Stimulated activated CD8-positive, alpha-beta memory T cell treated with anti-CD3 and anti-CD28 coated beads, Interleukin-7, amount 100 ng/mL, for 48 hours (primary cell): ENCODE data around the gene NGB.
"Not testable (repeated sequence)": the region's sequence is repeated elsewhere in the genome, so short reads cannot be mapped to it uniquely, and the experiment has no call there.

Source experiments
- DNase-seq, 2 donors: peaks; one replicate each; pipeline ENCODE4 v3.0.0-alpha.2; 2020; ENCODE audit warnings: low read depth in 1 of 2; ENCODE audit errors: extremely low read depth in 1 of 2

The NGB gene, protein sequence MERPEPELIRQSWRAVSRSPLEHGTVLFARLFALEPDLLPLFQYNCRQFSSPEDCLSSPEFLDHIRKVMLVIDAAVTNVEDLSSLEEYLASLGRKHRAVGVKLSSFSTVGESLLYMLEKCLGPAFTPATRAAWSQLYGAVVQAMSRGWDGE

DNA sequence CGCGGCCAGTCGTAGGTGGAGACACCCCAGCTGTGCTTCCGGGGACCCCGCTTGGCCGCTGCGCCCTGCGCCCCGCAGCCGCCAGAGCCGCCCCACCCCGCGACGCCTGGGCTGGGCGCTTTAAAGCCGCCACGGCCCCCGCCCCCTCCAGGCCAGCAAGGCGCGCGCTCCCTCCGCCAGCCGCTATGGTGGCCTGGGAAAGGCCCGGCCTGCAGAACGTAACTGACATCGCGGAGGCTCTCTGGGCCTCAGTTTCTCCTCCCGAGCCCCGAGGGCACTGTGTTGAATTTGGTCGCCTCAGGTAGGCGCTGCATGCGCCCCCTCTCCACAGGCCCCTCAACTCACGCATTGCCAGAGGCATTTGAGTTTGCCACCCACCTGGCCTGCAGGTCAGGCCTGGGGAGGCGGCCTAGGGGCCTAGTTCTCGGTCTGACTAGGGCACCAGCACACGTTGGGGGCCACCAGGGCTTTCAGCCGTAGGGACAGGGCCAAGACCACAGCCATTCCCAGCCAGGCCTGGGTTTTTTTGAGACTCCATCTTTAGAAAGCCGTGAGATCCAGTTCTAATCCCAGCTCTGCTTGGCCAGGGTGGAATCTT lies at the start of gene NGB:
Gene NGB, minus strand, starts transcription at position 94 of the 598 bp plus-strand sequence. CDS start 269 bp downstream, outside the sequence.
- DNase-seq = no peak

DNA sequence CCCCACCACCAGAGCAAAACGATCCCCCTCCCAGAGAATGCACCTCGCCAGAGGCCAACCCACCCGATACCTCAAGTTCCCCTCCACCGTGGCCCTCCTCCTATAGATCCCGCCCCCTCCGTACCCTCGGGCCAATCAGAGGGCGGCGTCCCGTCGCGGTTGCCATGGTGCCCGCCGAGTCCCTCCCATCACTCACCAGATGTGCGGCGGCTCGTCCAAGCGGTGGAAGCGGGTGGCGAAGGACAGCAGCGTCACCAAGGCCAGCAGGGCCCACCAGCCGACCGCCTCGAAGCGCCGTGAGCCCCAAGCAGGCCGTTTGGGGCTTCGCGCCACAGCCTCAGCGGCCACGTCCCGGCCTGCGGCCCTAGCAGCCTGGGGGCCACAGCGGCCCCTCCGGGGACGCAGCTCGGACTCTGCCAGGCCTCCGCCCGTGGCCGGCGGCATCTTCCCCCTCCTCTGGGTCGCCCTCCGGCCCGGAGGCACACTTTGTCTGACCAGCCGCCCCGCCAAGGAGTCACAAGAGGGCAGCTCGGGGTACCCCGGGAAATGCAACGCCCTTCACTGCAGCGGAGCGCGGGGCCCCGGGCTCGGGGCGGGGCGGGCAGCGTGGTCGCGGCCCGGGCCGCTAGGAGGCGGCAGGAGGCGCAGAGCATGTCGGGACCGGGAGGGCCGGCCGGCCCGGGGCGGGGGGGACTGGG lies 49.4 kb upstream of the NGB start, which contains the start of gene POMT2:
Gene POMT2, minus strand, starts transcription at position 646 of the 698 bp plus-strand sequence. Its CDS starts 202 bp downstream, at position 444.
- peak; percentile 81 to 86 for DNase-seq

DNA sequence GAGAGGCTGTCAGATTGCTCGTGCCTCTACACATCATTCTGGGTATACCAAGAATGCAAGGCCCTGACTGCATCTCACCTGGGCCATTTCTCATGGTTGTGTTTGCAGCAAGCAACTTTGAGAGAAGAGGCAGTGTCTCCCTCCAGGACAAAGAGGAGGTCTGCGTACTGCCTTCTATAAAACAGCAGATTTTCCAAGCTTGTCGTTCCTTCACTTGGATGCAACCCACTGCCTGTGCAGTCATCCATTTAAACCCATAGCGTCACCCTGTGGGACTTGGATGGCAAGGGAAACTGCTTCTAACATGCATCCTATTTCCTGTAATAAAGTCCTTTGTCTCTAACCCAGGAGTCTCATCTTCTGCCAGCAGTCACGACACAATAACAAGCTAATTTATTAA lies 48.4 kb upstream of the NGB start:
- DNase-seq = no peak

DNA sequence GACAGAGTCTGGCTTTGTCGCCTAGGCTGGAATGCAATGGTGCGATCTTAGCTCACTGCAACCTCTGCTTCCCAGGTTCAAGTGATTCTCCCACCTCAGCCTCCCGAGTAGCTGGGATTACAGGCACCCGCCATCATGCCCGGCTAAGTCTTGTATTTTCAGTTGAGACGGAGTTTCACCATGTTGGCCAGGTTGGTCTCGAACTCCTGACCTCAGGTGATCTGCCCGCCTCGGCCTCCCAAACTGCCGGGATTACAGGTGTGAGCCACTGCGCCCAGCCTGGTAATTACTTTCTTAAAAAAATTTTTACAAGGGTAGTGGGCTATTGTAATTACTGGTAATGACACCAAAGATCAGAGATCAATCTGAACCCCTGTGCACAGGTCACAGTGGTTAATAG lies 47.8 kb upstream of the NGB start:
- DNase-seq = not testable (repeated sequence)

DNA sequence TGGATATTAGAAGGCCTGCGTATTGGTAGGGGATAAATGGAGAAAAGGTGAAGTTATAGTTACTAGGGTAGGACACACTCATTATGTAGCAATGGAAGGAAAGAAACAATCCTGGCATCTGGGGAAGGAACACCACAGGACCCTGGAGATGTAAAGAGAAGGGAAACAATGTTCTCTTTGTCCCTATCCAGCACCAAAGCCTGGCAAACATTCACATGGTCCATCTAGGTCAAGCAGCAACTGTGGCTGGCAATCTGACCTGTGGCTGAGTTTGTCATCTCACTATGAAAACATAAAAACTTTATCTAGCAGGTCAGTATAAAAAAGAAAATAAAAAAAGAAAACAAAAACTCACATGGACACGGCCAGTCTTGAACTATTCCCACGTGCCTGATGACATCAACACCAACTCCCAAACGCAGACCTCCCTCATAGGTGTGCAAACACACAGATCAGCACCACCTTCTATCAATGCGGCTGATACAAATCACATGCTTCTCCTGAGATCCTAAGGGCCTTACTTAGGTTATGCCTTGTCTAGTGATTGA lies 47.1 kb upstream of the NGB start:
- no peak for DNase-seq

DNA sequence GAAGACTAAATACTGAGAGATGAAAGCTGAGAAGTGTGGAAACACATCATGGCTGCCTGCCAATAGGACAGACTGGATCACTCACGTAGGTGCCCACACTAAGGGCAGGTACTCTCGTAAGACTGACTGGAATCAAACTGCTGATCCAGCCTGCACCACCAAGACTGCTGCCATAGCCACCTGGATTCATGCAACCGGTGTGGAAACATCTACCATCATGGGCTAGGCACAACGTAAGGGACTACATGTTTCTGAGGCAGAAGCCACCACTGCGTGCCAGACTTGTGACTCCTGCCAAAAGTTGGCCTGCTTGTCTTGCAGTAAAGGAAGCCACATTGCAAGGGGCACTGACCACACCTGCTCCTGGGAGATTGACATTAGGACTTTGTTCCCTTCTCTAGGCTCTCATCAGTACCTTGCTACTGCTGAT lies 45.9 kb upstream of the NGB start:
- DNase-seq = no peak

DNA sequence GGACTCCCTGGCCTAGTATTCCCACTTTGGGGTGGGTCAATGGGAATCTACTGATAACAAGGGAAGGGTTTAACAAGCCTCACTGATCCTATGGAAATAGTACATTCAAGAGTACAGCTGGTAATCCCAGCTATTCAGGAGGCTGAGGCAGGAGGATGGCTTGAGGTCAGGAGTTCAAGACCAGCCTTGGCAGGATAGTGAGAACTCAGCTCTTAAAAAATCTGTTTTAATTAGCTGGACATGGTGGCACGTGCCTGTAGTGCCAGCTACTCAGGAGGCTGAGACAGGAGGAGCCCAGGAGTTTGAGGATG lies 45.1 kb upstream of the NGB start:
- no peak for DNase-seq

DNA sequence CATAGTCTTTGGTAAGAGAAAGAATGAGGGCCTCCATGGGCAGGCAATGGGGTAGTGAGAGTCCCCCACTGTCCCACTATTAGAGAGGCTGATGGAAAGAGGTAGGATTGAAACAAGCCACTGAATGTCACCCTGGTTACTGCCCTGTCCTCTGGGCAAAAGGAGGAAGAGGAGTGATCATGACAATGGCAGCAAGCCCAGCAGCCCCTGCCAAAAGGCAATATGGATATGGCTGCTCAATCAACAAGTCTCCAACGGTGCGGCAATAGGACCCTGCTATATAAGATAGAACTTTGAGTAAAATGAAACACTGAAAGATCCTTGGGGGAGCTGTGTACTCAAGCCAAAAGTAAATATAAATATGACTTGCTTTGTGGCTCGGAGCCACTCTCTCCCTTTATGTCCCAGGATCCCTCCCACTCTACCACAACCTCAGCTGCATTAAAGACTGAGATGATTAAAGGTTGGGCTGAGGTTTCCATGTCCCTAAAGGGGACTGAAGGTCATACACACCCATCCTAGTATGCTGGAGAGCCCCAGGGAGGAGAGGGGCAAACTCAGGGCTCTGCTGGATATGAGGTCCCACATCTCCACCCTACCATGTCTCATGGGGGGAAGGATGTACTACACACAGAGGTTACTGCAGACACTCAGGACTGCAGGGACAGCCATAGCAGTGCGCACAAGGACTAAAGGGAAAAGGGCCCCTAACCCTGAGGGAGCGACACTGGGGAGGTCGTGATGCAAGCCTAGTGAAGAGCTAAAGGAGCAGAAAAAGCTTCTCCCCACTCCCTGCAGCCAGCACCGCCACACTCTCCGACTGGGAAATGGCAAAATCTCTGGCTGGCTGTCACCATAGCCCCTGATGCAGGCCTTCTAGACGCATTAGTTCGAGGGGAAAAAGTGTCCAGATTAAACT lies 43.8 kb upstream of the NGB start:
- no peak for DNase-seq

DNA sequence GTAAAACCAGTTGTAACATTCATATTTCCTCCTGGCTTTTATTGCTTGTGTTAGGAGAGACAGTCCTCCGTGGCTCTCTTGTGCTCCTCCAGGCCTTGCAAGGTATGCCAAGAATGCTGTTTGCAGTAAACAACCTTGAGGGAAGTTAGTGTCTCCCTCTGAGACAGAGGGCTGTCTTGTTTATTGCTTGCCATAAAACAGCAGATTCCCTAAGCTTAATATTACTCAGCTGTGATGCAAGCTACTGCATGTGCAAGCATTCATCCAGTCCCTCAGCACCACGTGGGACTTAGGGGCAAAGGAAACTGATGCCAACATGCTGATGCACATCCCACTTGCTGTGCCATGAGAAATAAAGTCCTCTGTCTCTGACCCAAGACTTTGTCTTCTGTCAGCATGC lies 43.0 kb upstream of the NGB start:
- no peak for DNase-seq

DNA sequence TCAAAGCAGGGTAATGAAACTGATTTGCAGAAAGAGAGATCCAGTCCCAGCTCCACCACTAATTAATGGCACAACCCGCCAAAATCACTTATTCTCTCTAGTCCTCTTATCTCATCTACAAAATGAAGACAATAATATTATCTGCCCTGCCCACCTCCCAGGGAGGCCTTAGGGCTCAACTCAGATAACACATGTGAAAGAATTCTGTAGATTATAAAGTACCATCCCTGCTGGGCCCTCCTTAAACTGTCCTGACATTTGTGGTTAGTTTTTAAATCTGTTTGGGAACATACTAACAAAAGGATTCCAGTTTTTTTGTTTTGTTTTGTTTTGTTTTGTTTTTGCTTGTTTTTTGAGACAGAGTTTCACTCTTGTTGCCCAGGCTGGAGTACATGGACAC lies 42.4 kb upstream of the NGB start:
- DNase-seq = no peak

DNA sequence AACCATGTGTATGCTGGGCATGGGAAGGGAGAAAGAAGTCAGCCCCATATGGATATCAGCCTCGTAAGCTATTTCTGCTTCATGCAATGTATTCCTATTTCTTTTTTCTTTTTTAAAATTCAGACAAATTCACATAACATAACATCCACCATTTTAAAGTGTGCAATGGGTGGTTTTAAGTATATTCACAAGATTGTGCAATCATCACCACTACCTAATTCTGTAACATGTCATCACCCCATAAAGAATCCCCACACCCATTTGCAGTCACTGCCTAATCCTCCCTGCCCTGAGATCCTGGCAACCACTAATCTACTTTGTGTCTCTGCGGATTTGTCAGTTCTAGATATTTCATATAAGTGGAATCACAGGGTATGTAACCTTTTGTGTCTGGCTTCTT lies 40.2 kb upstream of the NGB start:
- no peak for DNase-seq

DNA sequence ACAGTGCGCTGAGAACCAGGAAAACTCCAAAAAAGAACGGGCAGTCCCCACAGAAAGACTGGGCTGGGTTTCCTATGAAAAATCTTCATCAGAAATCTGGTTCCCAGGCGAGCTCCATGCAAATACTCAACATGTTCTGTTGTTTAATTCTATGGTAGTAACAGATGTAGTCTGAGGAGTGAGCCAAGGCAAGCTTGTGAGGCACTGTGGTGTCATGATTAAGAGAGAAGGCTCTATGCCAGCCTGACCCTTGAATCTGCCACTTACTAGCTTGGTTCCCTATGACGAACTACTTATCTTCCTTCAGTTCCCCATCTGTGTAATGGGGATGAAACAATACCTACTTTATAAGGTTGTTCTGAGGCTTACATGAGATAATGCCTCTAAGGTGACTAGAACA lies 39.0 kb upstream of the NGB start:
- DNase-seq = no peak

DNA sequence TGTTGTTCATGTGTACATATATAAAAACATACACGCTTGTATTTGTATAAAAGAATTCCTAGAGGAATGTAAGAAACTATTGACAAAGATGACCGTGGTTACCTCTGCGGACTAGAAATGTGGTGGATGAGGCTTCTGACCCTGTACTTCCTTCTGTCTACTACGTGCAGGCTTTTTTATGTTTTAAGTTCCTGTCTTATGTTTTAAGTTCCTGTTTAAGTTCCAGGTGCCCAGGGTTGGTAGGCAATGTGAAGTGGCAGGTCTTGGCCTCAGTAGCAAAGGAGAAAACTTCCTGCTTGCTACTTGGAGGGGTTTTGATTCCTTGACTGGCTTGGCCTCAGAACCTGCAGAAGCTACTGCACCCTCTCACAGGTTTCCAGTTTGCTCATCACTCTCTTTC lies 38.1 kb upstream of the NGB start:
- no peak for DNase-seq

DNA sequence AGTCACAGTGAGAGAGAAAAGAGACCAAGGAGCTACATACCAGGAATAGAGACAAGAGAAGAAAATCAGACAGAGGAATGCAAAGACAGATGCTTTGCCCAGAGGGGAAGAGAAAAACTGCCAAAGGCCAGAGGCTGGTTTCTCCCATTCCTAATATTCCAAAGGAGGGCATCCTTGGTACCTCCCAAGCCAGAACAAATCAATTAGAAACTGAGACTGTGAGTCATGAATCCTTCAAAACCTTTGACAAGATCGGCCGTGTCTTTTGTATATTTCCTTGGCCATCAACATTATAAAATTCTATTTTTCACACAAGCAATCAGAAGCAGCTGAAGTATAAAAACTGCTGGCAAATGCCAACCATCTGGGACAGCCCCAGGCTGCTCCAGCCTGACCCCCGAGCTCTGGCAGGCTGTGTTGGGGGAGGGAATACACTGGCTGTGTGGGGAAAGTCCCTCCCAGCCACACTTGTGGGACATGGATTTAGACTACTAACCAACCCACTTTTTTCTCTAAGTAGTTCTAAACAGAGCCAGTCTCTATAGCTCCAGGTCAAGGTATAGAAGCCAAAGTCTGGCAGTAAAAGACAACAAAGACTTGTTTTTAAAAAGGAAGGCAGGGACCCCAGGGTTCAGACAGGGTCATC lies 36.0 kb upstream of the NGB start:
- DNase-seq = no peak

DNA sequence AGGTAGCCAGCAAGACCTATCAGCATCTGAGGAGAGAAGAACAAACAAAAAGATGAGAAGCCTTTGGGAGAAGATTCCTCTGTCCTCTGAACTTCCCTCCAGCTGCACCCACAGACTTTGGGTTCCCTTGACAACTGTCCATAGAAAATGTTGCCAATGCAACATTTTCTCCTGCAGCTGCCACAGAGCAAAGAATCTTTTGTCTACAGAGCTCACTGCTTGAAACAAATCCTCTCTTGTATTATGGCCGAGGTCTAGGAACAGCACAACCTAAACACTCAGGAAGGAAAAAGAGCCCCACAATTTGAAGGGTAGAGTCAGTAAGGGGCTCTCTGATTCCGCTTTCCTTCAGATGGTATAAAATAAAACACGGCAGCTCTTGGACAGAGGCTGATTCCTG lies 35.4 kb upstream of the NGB start:
- DNase-seq = no peak

DNA sequence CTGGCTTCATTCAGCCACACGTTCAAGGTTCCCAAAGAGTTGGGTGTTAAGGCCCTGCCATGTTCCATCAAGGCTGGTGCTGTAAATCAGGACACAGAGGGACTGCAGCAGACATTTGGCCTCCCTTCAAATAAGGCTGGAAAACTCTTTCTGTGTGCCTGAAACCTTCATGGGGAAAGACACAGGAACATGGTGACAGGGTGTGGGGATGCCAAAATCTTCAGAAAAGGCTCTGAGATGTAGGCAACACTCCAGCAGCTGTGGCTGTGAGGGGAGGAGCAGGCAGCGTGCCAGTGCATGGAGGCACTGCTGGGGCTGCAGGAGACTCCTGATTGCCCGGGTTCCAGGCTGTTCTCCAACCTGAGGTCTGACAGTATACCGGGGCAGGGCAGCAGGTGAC lies 34.7 kb upstream of the NGB start:
- DNase-seq = no peak

DNA sequence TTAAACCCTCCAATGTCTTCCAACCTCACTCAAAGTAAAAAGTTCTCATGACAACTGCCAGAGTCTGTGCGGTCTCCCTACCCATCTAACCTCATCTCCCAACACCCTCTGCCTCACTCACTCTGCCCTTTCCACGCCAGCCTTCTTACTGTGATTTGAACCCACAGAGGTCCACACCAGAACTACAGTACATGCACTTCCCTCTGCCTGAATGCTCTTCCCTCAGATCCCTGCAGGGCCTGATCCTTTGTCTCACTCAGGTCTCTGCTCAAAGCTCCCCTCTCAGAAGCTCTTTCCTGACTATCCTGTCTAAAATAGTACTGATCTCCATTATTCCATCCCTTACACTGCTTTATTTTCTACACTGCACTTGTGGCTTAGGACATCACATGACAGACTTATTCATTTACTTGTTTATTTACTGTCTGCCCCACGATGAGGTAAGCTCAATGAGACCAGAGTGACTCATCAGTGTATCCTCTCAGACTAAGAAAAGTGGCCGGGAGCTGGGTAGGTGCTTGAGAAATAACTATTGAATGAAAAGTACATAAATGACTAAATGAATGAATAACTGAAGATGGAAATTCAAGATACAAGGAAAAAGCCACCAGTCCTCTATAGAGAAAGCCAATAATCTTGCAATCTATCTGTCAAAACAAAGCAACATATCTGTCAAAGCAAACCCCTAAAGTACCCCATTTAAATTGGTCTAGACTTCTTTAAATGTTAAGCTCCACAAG lies 32.6 kb upstream of the NGB start:
- peak in 1 of 2 donors; percentile 60 for DNase-seq

DNA sequence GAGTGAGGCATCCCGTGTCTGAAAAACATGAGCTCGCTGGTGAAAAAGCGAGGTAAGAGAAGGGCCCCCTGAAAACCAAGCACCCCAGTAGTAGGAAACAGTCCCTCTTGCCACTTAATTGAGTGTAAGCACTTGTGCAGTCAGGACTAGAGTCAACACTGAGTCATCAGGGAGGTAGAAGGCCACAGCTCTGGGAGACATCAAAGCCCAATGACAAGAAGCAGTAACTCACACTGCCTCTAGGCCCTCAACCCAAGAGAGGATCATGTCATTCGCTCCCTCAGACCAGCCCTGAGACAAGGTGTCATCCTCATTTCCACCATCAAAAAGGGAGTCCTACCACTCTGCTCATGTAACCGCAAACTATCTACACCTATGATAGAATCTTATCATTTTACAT lies 31.9 kb upstream of the NGB start:
- peak in 1 of 2 donors; percentile 74 for DNase-seq

DNA sequence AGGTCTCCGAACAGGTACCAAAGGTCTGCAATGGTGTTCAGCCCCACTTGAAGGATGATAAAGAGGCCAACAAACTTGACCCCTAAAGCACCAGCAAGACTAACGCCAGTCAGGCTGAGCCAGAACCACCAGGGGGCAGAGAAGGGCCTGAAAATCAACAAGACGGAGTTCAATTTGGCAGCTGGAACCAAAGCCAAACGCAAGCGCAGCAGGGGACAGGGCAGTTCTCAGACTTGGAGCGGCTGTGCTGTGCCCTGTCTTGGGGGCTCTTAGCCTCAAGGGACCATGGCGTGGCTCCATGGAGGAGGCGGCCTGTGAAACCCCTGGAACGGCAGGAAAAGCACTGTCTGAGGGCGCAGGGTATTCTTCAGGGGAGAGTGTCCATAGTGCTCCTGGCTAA lies 30.1 kb upstream of the NGB start:
- DNase-seq = peak in 1 of 2 donors; percentile 44

DNA sequence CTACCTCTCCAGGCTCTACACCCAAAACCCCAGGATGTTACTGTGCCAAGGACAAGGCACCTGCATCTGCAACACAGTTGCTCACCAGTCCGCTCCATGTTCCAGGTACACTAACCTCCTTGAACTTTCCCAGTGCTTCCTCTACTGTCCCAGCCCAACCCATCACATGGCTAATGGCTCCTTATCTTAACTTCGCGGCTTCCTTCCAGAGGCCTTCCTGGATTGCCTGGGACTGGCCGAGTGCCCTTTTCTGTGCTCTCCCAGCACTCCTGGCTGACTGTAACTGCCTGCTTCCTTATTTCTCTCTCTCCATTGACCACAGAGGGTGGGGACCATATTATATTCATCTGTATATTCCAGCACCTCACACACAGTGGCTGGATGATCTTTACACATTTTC lies 28.8 kb upstream of the NGB start:
- no peak for DNase-seq
